GM19324 (cell line): ENCODE data around the gene CDYL2.
"Not testable (repeated sequence)": the region's sequence is repeated elsewhere in the genome, so short reads cannot be mapped to it uniquely, and the experiment has no call there.

Experiments
- ATAC-seq: cut with Tn5 transposase; IDR thresholded peaks from one replicate; pipeline ENCODE4 v1.9.1; 2021; ENCODE audit warnings: mild to moderate bottlenecking, moderate library complexity; ENCODE audit not compliant: unreplicated experiment, low FRiP score

The CDYL2 gene, protein sequence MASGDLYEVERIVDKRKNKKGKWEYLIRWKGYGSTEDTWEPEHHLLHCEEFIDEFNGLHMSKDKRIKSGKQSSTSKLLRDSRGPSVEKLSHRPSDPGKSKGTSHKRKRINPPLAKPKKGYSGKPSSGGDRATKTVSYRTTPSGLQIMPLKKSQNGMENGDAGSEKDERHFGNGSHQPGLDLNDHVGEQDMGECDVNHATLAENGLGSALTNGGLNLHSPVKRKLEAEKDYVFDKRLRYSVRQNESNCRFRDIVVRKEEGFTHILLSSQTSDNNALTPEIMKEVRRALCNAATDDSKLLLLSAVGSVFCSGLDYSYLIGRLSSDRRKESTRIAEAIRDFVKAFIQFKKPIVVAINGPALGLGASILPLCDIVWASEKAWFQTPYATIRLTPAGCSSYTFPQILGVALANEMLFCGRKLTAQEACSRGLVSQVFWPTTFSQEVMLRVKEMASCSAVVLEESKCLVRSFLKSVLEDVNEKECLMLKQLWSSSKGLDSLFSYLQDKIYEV

DNA sequence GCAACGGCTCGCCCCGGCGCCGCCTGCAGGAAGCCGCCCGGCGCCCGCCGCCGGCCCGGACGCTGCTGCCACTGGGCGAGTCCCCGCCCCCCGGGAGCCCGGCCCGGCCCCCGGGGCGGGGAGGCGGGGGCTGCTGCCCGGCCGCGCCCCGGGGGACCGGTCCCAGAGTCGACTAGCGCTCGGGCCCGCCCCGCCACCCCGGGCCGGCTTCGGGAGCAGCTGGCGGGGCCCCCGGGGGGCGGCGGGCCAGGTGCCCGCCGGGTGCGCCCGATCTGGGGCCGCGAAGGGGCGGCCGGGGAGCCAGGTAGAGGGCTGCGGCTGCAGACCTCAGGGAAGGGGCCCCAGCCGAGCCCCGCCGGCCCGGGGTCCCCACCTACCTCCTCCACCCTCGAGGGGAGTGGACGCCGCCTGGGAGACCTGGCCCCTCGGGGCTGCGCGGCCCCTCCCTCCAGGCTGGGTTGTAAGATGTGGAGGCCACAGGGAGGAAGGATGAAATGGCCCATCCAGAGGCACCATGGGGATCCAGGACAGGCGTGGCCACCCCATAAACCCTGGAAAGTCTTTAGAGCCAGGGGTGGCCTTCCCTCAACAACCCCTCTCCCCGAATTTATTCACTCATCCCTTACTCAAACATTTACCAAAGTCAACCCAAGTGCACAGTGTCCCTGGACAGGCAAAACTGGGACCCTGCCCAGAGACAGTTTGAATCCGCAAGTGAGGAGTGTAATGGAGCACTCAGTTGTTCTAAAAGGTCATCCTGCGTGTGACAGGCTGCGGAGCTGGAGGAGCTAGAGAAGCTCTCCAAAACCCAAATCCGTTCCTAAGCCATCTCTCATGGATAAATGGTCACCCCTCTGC is at the start of gene CDYL2:
Gene CDYL2 (minus strand): TSS at position 73 of the 858 bp plus-strand sequence. CDS start 425 bp downstream, outside the sequence.
- ATAC-seq = peak; percentile 88

DNA sequence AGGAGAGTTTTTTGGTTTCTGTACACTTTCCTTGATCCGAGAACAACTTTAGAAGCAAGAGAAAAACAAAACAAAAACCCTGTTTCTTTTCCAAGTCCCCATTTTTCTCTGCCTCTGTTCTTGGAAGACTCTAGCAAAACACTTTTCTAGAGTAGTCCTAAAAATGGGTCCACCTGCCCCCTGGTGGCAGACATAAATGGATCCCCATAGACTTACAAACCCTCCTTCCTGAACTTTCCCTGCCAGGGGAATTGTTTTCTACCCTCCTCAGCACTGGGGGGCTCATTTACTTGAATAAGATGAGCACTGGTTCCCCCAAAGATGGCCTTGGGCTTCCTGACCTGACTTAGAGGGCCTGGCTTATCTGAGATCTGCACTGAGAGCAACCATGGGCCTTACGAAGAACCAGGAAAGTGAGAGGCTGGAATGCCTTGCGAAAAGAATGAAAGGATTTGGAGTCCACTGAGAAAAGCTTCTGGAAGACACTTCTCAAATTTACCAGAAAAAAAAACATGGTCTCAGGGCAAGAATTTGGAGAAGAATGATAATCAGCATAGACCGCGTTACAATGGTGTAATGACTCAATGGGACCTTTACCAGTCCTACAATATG is 48.0 kb upstream of the CDYL2 start:
- ATAC-seq = no peak

DNA sequence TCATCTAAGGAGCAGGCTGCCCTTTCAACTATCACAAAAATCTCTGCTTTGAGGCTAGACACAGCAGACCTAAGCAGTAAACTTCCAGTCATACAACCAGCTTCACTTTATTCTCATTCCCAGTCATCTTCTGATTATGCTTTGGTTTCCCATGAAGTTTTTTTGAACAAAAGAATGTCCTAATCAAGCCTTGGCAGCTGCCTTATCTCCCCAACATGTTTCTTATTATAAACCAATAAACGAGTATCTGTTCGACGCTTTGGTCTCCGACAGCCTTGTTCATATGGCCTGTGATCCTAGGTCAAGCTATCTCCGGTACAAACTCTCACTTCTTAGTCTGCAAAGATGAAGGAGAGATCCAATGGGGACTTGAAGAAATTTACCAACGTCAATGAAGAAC is 47.4 kb upstream of the CDYL2 start:
- no peak for ATAC-seq

DNA sequence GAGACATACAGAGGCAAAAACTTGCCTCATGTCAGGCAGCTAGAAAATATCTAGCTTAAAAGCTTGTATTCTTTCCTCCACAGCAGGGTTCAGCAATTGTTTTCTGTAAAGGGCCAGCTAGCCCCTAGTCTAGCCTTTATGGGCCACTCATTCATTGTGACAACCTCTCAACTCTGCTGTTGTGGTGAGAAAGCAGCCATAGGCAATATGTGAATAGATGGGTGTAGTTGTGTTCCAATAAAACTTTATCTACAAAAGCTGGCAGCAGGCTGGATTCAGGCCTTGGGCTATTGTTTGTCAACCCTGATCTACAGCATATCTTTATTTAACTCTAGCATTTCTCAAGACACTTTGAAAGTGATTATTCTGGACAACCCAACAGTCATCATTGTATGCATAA is 46.4 kb upstream of the CDYL2 start:
- no peak for ATAC-seq

DNA sequence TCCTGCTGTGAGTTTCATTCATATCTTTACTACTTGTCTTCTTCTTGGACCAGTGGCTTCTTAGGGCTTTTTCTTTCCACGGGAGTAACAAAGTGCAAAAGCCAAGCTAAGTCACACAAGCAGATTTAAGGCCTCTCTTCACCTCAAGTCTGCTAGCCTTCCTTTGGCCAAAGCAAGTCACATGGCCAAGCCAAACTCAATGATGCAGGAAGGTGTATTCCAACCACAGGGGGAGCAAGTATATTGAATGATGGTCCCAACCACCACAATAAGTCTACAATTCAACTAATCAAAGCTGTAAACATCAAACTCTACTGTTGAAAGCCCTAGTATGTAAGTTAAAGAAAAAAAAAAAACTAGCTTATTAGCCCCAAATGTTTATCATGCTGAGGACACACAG is 44.5 kb upstream of the CDYL2 start:
- no peak for ATAC-seq

DNA sequence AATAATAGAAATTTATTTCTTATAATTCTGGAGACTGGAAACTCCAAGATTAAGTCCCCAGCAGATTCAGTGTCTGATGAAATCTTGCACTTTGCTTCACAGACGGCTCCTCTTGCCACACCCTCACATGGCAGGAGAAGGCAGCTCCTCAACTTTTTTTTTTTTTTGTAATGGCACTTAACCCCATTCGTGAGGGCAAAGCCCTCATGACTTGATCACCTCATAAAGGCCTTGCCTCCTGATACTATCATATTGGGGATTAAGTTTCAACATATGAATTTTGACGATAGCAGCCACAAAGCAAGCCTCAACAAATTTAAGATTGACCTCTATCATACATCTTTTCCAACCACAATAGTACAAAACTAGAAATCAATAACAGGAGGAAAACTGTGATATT is 42.3 kb upstream of the CDYL2 start:
- no peak for ATAC-seq

DNA sequence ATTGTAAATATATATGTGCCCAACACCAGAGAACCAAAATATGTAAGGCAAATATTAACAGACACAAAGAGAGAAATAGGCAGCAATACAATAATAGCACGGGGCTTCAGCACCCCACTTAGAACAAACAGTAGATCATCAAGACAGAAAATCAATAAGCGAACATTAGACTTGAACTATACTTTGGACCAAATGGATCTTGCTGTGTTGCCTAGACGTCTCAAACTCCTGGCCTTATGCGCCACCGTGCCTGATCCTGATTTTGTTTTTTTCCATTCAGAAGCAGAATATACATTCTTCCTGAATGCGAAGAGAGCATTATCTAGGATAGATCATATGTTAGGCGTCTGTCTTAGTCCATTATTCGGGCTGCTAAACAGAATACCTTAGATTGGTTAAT is 41.9 kb upstream of the CDYL2 start:
- ATAC-seq = no peak

DNA sequence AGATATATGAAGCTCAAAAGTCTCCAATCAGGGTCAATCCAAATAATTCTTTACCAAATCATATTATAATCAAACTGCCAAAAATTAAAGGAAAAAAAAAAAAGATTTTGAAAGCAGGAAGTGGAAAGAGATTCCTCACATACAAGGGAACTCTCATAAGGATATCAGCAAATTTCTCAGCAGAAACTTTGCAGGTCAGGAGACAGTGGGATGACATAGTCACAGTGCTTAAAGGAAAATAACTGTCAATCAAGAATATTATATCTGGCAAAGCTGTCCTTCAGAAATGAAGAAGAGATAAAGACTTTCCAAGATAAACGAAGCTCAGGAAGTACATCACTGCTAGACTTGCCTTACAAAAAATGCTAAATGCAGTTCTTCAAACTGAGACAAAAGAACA is 40.0 kb upstream of the CDYL2 start:
- ATAC-seq = no peak

DNA sequence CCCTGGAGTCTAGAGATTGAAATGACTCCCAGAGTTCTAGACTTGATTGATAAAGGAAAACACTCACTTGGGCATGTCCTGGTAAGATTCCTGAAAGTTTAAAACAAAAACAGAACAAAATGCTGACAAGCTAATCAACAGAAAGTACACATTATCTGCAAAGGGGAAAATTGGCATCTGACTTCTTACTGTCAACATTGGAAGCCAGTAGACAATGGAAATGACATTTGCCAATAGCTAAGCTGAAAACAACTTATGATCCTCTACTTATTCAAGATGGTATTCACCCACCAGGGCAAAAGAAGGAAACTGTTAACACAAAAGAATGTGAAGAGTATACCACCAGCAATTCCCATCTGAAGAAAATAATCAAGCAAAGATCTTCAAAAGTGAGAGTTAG is 36.8 kb upstream of the CDYL2 start:
- ATAC-seq = no peak

DNA sequence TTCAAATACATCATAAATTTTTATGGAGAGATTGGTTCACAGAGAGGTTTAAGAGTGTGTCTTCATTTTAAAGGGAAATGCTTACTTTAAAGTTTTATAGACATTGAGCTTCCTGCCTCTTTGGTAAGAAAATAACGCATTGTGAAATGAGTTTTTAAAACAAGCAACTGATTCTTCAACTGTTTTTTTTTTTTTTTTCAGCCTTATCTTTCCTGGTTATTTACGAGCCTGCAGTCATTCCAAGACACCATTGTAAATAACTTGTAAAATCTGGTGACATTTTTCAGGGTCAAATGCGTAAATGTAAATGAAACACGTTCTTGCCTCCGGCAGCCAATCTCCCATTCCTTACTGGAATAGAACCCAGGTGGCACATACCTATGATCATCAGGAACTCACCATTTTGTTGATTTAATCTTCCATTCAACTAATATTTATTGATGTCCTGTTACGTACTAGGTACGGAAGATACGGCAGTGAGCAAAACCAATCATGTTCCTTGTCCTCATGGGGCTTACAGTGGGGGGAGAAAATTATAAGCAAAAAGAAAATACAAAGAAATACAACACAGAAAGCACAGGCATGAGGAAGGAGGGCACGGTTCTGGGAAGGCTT is 33.2 kb upstream of the CDYL2 start:
- no peak for ATAC-seq

DNA sequence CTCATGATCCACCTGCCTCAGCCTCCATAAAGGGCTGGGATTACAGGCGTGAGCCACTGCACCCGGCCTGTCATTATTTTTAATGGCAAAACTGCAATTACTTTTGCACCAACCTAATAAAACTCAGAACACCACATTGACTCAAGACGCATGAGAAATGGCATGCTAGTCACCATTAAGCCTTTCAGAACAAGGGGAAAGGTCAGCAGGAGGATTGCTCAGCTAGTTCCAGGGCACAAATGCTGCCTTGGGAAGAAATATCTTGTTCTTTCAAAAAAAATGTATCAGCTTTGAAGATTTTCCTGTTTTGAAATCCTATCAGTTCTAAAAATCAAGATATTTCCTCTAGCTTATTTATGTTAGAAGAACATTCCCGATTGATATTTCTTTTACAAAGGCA is 32.4 kb upstream of the CDYL2 start:
- ATAC-seq = no peak

DNA sequence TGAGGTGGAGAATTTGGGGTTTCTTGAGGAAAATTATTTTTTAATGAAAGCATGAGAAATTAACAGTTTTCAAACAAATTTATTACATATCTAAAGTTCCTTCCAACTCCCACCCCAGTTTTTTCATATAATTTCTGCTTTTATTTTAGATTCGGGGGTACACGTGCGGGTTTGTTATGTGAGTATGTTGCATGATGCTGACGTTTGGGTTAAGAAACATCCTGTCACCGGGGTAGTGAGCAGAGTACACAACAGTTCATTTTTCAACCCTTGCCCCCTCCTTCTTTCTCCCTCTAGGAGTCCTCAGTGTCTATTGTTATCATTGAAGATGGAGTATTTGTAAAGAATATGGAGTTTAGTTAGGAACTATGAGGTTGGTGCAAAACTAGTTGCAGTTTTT is 31.8 kb upstream of the CDYL2 start:
- ATAC-seq = no peak

DNA sequence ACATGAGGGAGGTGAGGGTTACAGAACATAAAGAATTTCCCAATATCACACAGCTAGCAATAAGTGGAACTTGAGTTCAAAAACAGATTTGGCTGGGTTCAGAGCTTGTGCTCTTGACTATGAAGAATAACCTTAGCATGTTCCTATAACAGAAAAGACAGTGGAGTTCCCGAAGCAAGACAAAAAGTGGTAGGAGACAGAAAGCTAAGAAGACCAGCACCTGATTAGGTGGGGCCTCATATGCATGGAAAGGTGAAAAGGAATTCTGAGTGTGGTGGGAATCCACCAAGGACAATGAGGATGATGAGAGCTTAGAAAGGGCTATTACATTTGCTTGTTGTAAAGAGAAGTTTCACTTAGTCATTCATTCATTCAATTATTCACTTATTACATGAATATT is 26.6 kb upstream of the CDYL2 start:
- no peak for ATAC-seq

DNA sequence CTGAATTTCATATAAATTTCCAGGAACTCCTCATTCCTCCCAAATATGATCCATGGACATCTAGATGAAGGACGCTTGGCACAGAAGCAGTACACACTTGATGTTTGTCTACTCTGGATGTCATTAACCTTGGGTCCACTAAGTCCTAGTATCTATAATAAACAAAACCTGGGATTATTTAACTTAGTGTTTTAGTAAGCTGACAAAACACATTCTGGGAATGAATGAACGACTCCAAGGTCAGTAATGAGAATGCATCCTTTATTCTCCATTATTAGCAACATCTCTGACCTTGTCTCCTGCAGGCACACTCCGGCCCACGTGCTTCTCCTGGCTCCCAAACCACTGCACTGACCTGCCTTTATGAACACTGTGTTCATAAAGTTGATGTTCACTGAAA is 24.1 kb upstream of the CDYL2 start:
- ATAC-seq = no peak

DNA sequence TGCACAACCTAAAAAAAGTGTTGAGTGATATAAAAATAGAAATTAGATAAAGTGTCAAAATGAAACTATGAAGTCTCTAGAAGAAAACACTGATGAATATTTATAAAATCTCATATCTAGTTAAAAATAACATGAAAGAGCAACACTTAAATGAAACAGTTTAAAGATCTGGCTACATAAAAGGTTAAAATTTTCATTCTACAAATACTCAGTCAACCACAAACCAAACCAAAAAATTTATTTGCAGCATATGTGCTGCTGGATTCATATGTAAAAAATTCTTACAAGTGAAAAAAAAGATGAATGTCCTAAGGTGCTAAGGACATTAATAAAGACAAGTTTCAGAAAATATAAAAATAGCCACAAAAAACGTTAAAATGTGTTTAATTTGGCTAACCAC is 22.6 kb upstream of the CDYL2 start:
- no peak for ATAC-seq

DNA sequence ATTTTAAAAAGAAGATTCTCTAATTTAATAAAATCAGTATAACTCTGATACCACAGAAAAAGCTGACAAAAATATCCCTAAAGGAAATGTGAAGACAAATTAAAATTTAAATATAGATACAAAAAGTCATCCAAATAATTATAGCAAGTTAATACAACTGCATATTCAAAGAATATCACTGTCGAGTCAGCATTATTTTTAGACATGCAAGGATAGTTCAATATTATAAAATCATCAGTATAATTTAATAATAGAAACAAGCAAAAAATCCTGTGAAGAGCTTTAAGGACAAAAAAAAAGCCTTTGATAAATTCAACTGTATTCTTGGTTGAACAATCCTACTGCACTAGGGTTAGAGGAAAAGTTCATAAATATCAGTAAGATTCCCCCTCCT is 21.0 kb upstream of the CDYL2 start:
- no peak for ATAC-seq

DNA sequence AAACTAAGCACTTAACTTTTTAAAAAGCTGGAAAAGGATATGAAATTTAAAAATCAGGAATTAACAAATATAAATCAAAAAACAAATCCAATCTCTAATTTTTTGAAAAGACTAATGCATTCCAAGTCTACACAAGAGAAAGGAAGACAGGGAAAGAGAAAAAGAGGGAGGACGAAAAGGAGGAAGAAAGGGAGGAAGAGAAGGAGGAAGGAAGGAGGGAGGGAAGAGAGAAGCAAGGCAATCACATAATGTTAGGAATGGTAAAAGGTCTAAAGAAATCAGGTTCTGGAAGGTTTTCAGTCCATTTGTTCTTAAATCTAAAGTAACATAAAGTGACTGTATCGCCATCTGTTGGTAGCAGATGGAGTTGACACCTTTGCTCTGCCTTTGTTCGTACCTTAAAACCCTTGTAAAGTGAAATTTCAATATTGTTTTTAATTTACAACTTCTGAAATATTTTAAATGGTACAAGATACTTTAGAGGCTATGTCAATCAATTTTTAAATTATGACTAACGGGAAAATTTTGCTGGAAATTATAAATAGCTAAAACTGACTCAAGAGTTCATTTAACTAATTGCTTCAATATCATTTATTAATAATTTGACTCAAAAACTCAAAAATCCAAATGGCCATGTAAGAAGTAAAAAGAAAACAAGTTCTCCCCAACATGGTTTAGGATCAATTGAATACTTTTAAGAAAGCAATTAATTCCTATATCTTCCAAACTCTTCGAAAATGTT is 20.4 kb upstream of the CDYL2 start:
- ATAC-seq = no peak

DNA sequence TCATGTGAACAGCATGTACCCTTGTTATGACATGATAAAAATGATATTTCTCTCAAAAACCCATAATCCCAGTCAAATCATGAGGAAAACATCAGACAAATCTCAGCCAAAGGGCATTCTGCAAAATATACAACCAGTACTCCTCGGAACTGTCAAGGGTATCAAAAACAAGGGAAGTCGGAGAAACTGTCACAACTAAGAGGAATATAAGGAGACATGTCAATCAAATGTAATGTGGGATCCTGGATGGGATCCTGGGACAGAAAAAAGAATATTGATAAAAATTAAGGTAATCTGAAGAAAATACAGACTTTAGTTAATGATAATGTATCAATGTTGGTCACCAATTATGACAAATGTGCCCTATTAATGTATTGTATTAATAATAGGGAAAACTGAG is 15.6 kb upstream of the CDYL2 start:
- ATAC-seq = no peak

DNA sequence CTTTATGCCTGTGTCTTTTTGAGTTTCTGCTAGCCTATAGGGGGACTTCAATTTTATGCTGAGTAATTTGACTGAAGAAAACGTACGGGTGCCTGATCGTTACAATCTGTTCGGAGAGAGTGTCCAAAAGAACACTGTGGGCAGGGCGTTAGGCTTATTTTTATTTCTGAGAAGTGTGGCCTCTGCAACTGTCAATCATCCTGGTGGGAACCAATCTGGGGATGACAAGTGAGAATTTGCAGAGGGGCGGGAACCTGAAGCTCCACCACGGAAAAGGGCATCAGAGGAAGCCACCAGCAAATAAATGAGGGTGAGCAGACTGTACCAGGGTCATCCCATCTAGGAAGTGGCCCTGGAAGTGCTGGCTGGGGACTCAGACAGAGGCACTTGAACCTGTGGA is 12.0 kb upstream of the CDYL2 start:
- ATAC-seq = no peak

DNA sequence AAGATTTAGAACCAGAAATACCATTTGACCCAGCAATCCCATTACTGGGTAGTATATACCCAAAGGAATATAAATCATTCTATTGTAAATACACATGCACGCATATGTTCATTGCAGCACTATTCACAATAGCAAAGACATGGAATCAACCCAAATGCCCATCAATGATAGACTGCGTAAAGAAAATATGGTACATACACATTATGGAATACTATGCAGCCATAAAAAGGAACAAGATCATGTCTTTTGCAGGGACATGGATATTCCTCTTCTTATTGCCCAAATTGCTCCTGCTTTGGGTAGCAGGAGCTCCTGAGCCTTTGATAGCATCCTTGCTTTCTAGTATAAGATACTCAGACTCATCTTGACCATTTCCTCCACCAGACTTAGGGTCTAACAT is 10.9 kb upstream of the CDYL2 start:
- not testable (repeated sequence) for ATAC-seq
